PC-3 (cell line): Measurements from ENCODE around the gene RUFY3. TPM values are rescaled to one million over a fixed set of nuclear protein-coding genes. Genes with fewer than 3 reads are reported as not detected.
A peak's percentile ranks its signal among the peaks of the same experiment; 100 is the strongest.
"Not testable (repeated sequence)": the region's sequence is repeated elsewhere in the genome, so short reads cannot be mapped to it uniquely, and the experiment has no call there.

Experiments
- ATAC-seq: fragments of 200-7000 bp; cut with Tn5 transposase; 2 replicates; pipeline ENCODE4 v1.9.1; 2020; ENCODE audit warnings: mild to moderate bottlenecking, moderate library complexity
- BruUV-seq: library from RNA; stranded (reverse); fragments of 400-500 nt; replicated peaks from 2 replicates; lab custom pipeline; 2021; lab: Mats Ljungman, UMichigan
- CTCF ChIA-PET: fragments of 300-600 bp; sonication (Branson Sonifier 250); formaldehyde crosslinking; loops from one replicate; lab custom pipeline; 2022; ENCODE audit warnings: antibody characterized with exemption; lab: Charles Lee
- POLR2A ChIA-PET: fragments of 300-600 bp; sonication (Branson Sonifier 250); formaldehyde crosslinking; loops from one replicate; lab custom pipeline; 2022; ENCODE audit warnings: antibody characterized with exemption; ENCODE audit not compliant: unreplicated experiment; lab: Charles Lee
- DNase-seq: peaks from one replicate; pipeline ENCODE4 v3.0.0-alpha.2; 2015
- H2AFZ ChIP-seq: fragments of 300-600 bp; sonication (generic); 2 replicates; pipeline ENCODE4 v1.6.0; 2016; ENCODE audit warnings: antibody characterized with exemption, low read length
- H3F3A ChIP-seq: fragments of 300-600 bp; sonication (generic); one replicate; pipeline ENCODE4 v1.6.0; 2017; ENCODE audit warnings: antibody characterized with exemption, low read length, control low read depth, mild to moderate bottlenecking; ENCODE audit not compliant: unreplicated experiment
- H3K27ac ChIP-seq: fragments of 300-600 bp; sonication (generic); 2 replicates; pipeline ENCODE4 v1.5.1; 2016; ENCODE audit warnings: mild to moderate bottlenecking, low read length
- H3K27me3 ChIP-seq: fragments of 300-600 bp; sonication (generic); 2 replicates; pipeline ENCODE4 v1.6.1; 2016; ENCODE audit warnings: low read length, mixed read lengths
- H3K36me3 ChIP-seq: fragments of 300-600 bp; sonication (generic); 2 replicates; pipeline ENCODE4 v1.6.1; 2016; ENCODE audit warnings: low read depth, mixed run types, low read length, mixed read lengths
- H3K4me1 ChIP-seq: fragments of 300-600 bp; sonication (generic); 2 replicates; pipeline ENCODE4 v1.5.1; 2016; ENCODE audit warnings: low read length; ENCODE audit not compliant: insufficient read depth
- H3K4me2 ChIP-seq: fragments of 300-600 bp; sonication (generic); 2 replicates; pipeline ENCODE4 v1.6.0; 2016; ENCODE audit warnings: low read length
- H3K4me3 ChIP-seq: fragments of 300-600 bp; sonication (generic); 2 replicates; pipeline ENCODE4 v1.5.1; 2016; ENCODE audit warnings: mild to moderate bottlenecking, low read length, mixed read lengths
- H3K79me2 ChIP-seq: fragments of 300-600 bp; sonication (generic); 2 replicates; pipeline ENCODE4 v1.6.1; 2017; ENCODE audit warnings: low read length, mixed read lengths
- H3K9ac ChIP-seq: fragments of 300-600 bp; sonication (generic); 2 replicates; pipeline ENCODE4 v1.6.0; 2016; ENCODE audit warnings: mild to moderate bottlenecking, low read length
- H3K9me2 ChIP-seq: fragments of 300-600 bp; sonication (generic); replicated peaks from 2 replicates; pipeline ENCODE4 v1.6.1; 2016; ENCODE audit warnings: mixed run types, low read length, mixed read lengths
- H3K9me3 ChIP-seq: fragments of 300-600 bp; sonication (generic); 2 replicates; pipeline ENCODE4 v1.6.1; 2016; ENCODE audit warnings: low read length, mixed read lengths
- H4K20me1 ChIP-seq: fragments of 300-600 bp; sonication (generic); 2 replicates; pipeline ENCODE4 v1.6.1; 2016; ENCODE audit warnings: low read length, mixed read lengths
- CTCF ChIP-seq: fragments of 300-600 bp; sonication (generic); conservative IDR thresholded peaks from 2 replicates; pipeline ENCODE4 v1.5.1; 2017; ENCODE audit warnings: antibody characterized with exemption, low read depth, mild to moderate bottlenecking, low read length
- EZH2 ChIP-seq: fragments of 300-600 bp; sonication (generic); IDR thresholded peaks from one replicate; pipeline ENCODE4 v1.6.1; 2017; ENCODE audit warnings: antibody characterized with exemption, mild to moderate bottlenecking, low read length; ENCODE audit not compliant: unreplicated experiment
- EZH2phosphoT487 ChIP-seq: fragments of 300-600 bp; sonication (generic); IDR thresholded peaks from 2 replicates; pipeline ENCODE4 v1.6.1; 2018; ENCODE audit warnings: mild to moderate bottlenecking, antibody characterized with exemption, low read length, borderline replicate concordance
- intact Hi-C: fragments of 100-400 bp; cut with micrococcal nuclease; formaldehyde crosslinking; loops from 2 replicates; pipeline ENCODE4 v1.9.0; 2023
- total RNA-seq: library from RNA; depleted of rRNA; stranded (reverse); fragments of >200 nt; gene quantifications from 2 replicates; pipeline ENCODE4 v1.2.3, GENCODE V29; 2014

RUFY3 gene
- total RNA-seq, 1 experiment from 2014 or later: 25.6 TPM

GRCh38 chr4:70839589-70840093, 117.9 kb downstream of the RUFY3 start, which contains the start of gene GRSF1:
Gene GRSF1 (minus strand): TSS chr4:70839890. CDS start chr4:70839827, 63 bp downstream.
- no peaks in the 10 kb centered on the region for H3F3A ChIP-seq
- peak within 1 kb of the TSS; percentile 86 for H3K9ac ChIP-seq
- H3K27me3 ChIP-seq: no peaks in the 10 kb centered on the region
- ChIA-PET CTCF (no interaction called here), POLR2A (interaction anchor here (0.7 kb wide), 1 partner anchor 872 kb away, joined by 3 read pairs; no protein-coding TSS in a partner anchor)
- peaks cover 31% of the 10 kb centered on the region for H4K20me1 ChIP-seq
- DNase-seq (peak; percentile 94), ATAC-seq (peak; percentile 83)
- peak within 1 kb of the TSS; percentile 39 for H3K27ac ChIP-seq
- H2AFZ ChIP-seq: peak within 1 kb of the TSS; percentile 70
- BruUV-seq: no TSS peak
- no peaks in the 10 kb centered on the region for H3K9me3 ChIP-seq
- peak within 1 kb of the TSS; percentile 96 for H3K4me3 ChIP-seq
- TF ChIP-seq CTCF: no peak
- no peak for TF ChIP-seq EZH2
- TF ChIP-seq EZH2phosphoT487: no peak
- H3K9me2 ChIP-seq: no peaks in the 10 kb centered on the region
- peaks cover 9% of the 10 kb centered on the region for H3K4me1 ChIP-seq
- intact Hi-C loops: loop anchor here (2.0 to 10.0 kb wide), 6 partner anchors 63 to 878 kb away; partner anchors contain the start of genes DCK, MOB1B and UTP3
- H3K36me3 ChIP-seq: peaks cover 11% of the 10 kb centered on the region; the same call in 1 of the 2 replicates
- peak within 1 kb of the TSS; percentile 86 for H3K4me2 ChIP-seq
- peaks cover 48% of the 10 kb centered on the region for H3K79me2 ChIP-seq

- ATAC-seq, H2AFZ ChIP-seq, H3K9me2 ChIP-seq, H3K9me3 ChIP-seq, H3F3A ChIP-seq, CTCF ChIA-PET, H3K36me3 ChIP-seq, H3K4me2 ChIP-seq, H3K27me3 ChIP-seq, H3K9ac ChIP-seq, H3K27ac ChIP-seq, H3K4me3 ChIP-seq, H3K4me1 ChIP-seq, BruUV-seq, intact Hi-C loops: not testable (repeated sequence)
- Histone ChIP-seq H4K20me1 (peaks cover 31% of the 10 kb centered on the region), H3K79me2 (peaks cover 43% of the 10 kb centered on the region)
- POLR2A ChIA-PET: interaction anchor here (0.7 kb wide), 1 partner anchor 871 kb away, joined by 3 read pairs; no protein-coding TSS in a partner anchor
- peak; percentile 60 for DNase-seq
Observed at GRCh38 chr4:70840137-70840536, 118.4 kb downstream of the RUFY3 start.

- CTCF ChIA-PET, H3K27ac ChIP-seq, H3K9me3 ChIP-seq, H3K4me3 ChIP-seq, intact Hi-C loops, H3K36me3 ChIP-seq, H3K4me1 ChIP-seq, H2AFZ ChIP-seq, BruUV-seq, H3K9me2 ChIP-seq, H3K9ac ChIP-seq, H3K4me2 ChIP-seq, H3F3A ChIP-seq, H3K27me3 ChIP-seq, DNase-seq, ATAC-seq: not testable (repeated sequence)
- H3K79me2 ChIP-seq: peaks cover 40% of the 10 kb centered on the region
- POLR2A ChIA-PET: interaction anchor here (0.6 kb wide), 2 partner anchors 135 to 256 kb away, joined by 3 read pairs; no protein-coding TSS in a partner anchor
- H4K20me1 ChIP-seq: peaks cover 30% of the 10 kb centered on the region
Observed at GRCh38 chr4:70840631-70841030, 118.9 kb downstream of the RUFY3 start.
